ENCODE results near the gene C2orf66.

DNA sequence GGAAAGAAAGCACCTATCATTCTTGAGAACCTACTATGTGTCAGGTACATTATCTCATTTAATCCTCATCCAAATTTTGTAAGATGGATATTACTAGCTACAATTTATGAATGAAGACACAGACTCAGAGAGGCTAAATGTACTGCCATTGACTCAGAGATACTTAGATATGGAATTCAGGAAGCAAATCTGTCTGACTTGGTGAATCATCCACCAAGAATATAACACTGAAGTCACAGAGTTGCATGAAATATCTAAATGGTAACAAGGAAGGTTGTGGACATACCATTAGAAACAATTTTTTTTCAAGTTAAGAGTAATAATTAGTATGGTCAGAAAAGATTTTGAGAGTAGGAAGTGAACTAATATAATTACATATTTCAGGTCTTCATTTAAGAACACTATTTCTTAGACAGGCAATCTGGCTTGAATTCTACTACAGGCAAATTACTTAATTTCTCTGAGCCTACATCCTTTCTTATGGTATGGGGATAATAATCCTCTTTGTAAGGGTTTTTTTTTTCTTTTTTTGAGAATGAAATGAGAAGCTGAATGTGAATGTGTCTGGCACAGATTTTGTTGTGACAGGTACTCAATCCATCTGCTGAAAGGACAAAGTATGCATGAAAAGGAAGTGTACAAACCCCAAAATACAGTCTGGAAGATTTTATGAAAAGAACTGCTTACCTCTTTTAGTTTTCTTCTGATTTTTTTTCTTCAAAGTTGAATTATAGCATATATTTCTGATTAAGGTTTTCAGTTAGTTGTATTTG lies 14.8 kb upstream of the C2orf66 start:
- TF ChIP-seq, protein P1, sequence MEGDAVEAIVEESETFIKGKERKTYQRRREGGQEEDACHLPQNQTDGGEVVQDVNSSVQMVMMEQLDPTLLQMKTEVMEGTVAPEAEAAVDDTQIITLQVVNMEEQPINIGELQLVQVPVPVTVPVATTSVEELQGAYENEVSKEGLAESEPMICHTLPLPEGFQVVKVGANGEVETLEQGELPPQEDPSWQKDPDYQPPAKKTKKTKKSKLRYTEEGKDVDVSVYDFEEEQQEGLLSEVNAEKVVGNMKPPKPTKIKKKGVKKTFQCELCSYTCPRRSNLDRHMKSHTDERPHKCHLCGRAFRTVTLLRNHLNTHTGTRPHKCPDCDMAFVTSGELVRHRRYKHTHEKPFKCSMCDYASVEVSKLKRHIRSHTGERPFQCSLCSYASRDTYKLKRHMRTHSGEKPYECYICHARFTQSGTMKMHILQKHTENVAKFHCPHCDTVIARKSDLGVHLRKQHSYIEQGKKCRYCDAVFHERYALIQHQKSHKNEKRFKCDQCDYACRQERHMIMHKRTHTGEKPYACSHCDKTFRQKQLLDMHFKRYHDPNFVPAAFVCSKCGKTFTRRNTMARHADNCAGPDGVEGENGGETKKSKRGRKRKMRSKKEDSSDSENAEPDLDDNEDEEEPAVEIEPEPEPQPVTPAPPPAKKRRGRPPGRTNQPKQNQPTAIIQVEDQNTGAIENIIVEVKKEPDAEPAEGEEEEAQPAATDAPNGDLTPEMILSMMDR (IDR thresholded peaks at IDR 0.05 in 4 of 5, conservative IDR thresholded peaks at IDR 0.05 in 1 of 5) = no peak
- no peak for TF ChIP-seq POLR2A (IDR thresholded peaks at IDR 0.05)

All from gastrocnemius medialis (tissue), 4 donors.